ENCODE results near the gene NANOGP8.
"Not testable (repeated sequence)": the region's sequence is repeated elsewhere in the genome, so short reads cannot be mapped to it uniquely, and the experiment has no call there.

NANOGP8 gene

DNA sequence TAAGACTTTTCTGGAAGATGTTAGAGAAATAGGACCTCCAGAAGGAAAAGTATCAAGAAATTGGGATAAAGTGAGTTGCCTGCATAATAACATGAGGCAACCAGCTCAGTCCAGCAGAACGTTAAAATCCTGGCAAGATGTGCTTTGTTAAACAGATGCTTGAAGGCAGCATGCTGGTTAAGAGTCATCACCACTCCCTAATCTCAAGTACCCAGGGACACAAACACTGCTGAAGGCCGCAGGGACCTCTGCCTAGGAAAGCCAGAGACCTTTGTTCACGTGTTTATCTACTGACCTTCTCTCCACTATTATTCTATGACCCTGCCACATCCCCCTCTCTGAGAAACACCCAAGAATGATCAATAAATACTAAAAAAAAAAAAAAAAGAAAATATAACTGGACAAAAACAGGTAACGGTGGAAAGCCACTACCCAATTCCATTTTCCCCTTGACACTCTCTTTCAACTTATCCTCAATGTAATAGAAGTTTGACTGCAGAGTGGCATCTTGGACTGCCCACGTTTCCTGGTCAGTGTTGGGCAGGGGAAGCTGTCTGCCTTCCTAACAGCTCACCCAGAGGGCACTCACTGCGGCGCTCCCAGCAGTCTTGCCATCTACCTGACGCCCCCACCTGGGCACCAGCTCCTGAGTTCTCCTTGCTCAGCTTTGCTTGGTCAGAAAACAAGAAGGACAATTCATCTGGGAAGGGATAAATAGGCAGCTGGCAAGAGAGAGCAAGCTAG is at the start of gene NANOGP8:
TSS of gene NANOGP8 (minus strand) at position 120 of the 744 bp plus-strand sequence. CDS start 185 bp downstream, outside the sequence.
- not testable (repeated sequence) for DNase-seq

DNA sequence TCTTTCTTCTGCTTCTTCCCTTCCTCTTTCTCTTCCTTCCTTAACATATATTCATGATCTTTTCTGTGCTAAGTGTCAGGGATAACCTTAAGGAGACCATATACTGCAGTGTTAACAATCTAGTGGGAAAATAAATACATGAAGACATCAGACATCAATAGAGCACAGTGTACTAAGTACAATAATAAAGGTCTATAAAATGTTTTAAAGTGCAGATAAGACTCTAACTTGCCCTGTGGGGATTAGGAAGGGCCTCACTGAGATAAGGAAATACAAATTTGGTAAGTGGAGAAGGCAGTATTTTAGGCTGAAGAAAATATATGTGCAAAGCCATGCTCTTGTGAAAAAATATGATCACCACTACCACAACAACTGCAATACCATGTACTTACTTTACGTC is 49.2 kb upstream of the NANOGP8 start:
- DNase-seq = no peak

GRCh38 chr15:35130245-35130644 is 45.1 kb upstream of the NANOGP8 start:
- no peak for DNase-seq

DNA sequence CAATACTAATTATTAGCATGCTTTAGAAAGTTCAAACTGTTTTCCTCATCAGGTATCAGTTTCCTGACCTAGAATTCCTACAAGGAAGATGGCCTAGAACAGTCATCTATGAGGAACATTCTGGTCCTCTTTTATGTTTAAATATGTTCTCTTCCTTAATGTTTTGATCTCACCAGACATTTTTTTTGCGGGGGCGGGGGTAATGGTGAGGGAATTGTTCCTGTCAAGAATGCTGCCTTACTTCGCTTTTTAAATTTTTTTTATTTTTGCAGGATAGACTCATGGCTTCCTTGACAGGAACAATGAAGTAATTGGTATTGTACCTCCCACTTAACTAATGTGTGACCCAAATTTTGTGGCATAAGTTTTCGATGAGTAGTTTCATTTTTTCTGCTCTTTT is 44.3 kb upstream of the NANOGP8 start:
- DNase-seq = no peak

DNA sequence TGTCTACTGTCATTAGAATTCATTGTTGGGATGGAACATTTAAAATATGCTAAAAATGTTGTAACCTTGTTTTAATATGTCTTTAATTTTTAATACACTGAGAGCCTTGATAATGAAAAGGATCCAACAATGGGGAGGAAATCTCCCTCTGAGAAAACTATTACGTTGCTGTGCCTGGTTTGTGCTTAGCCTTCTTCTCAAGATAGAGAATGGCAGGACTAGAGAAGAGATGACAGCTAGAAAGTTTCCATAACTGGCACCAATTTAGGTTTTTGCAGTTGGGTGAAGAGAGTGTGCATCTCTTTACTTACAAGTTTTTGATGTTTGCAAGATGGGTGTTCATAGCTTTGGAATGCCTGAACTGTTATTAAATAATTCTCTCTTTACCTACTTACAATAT is 42.6 kb upstream of the NANOGP8 start:
- DNase-seq = no peak

GRCh38 chr15:35126236-35126635 is 41.1 kb upstream of the NANOGP8 start:
- no peak for DNase-seq

- DNase-seq = no peak
Observed at GRCh38 chr15:35123743-35124142, 38.6 kb upstream of the NANOGP8 start.

- DNase-seq = no peak
Observed at GRCh38 chr15:35121611-35122359, 36.7 kb upstream of the NANOGP8 start.

DNA sequence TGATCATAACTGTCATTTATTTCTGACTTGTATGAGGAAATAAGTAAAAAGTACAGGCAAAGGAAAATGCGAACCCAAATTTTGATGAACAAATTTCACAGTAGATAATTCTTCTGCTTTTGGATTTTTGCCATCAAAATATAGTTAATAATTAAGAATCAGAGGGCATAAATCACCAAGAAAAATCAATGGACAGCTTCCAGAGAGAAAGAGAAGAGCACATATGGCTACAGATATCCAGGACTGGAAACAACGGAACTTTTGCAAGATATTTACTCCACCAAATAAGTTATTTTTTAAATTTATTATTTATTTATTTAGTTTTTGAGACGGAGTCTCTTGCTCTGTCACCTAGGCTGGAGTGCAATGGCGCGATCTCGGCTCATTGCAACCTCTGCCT is 35.1 kb upstream of the NANOGP8 start:
- DNase-seq = no peak

DNA sequence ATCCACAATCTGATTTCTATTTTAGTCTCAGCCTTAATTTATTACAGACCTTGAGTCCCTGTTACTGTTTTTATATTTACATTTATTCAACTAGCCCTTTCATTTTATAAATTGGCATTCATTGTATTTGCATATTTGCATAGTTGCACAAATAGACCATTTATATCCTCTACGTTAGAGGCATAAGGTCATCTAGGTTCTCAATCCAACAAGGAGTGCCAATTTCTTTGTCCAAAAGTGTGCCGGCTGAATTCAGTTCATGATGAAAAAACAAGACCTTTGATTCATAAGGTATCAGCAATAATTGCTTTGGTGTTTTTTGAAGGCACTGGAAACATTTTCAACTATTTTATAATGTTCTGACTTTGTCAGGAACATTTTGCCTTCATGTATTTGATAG is 33.9 kb upstream of the NANOGP8 start:
- DNase-seq = no peak

GRCh38 chr15:35117543-35118265 is 32.6 kb upstream of the NANOGP8 start:
- no peak for DNase-seq

- DNase-seq = no peak
Observed at GRCh38 chr15:35115155-35115725, 30.1 kb upstream of the NANOGP8 start.

DNA sequence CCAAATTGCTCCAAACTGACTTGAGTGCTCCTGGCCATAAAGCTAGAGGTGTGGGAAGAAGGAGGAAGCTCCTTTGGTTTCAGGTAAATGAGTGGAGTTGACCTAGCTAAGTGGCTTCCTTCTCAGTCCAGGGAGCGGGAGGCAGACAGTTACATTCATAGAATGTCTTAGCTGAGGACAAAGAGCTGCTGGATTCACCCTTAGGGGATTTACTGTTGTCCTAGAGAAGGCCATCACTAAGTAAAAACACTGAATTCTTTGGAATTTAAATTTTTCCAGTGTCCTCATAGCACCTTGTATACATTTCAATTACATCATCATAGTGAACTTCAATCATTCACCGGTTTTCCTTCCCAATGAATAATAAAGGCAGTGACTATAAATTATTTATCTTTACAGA is 27.3 kb upstream of the NANOGP8 start:
- no peak for DNase-seq

DNA sequence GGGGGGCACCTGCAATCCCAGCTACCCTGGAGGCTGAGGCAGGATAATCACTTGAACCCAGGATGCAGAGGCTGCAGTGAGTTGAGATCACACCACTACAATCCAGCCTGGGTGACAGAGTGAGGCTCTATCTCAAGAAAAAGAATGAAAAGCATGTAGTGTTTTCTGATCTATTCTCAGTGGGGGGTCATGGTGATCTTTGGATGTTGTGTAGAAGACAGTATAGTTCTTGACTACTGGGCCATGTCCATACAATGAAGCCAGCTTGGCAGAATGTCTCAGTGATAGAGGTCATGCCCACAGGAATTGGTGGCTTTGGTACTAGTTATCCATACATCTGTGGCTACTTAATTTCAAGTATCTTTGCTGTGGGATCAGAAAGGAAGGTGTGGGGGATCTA is 26.8 kb upstream of the NANOGP8 start:
- no peak for DNase-seq

DNA sequence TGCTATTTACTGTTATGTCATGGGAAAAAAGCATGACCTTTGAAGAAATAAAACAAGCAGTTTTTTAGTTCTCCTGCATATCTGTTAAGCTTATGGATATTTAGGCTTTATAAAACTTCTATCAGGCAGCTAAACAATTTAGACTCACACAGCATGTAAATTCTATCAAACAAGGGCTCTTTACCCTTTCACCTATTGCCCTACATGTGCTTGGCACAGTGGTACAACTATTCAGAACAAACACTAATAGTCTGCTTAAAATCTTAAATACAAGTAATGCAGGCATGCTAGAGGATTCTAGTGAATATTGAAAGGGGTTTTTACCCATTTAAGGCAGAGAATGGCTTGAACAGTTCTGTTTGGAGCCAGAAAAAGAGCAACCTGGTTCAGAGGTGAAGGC is 23.4 kb upstream of the NANOGP8 start:
- no peak for DNase-seq

- no peak for DNase-seq
Observed at GRCh38 chr15:35107561-35107960, 22.5 kb upstream of the NANOGP8 start.

GRCh38 chr15:35107122-35107521 is 22.0 kb upstream of the NANOGP8 start:
- DNase-seq = no peak

DNA sequence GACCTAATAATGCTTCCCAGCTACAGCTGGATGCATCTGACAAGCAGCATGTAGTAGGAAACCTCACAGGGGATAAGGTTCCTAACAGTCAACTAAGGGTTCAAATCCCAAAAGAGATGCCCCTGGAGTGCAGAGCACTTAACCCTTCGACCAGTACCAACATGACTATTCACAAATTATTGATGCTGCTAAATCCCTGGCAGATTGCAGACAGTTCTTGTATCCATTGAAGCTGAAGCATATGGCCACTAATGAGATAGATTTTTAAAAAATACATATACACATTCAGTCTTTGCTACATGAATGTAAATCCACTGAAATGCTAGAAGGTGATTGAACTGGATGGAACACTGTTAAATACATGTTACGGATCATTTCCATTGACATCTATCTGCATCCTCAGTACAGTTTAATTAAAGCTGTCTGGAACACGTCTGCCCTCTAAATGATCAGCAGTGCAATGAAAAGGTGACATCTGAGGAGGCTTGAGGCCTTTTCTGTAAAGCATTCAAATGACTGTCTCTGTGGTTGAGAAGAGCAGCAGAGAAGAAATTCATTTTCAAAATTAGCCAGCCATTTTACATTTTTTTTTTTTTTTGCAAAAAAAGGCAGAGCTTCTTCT is 19.5 kb upstream of the NANOGP8 start:
- no peak for DNase-seq

DNA sequence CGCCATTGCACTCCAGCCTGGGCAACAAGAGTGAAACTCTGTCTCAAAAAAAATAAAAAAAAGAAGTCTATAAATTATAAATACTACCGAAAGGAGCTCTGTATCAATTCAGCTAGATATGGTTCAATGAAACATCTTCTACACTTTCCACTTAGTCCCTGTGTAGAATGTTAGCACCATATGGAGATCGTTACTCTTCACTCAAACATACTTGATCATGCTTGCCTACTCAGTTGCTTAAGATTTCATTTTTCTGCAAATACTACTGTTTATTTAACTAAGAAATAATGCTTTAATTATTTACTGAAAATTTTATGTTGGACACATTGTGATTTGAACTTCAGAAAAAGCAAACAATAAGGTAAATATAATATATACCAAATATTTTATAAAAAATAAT is 17.1 kb upstream of the NANOGP8 start:
- no peak for DNase-seq

GRCh38 chr15:35101335-35101734 is 16.2 kb upstream of the NANOGP8 start:
- no peak for DNase-seq

DNA sequence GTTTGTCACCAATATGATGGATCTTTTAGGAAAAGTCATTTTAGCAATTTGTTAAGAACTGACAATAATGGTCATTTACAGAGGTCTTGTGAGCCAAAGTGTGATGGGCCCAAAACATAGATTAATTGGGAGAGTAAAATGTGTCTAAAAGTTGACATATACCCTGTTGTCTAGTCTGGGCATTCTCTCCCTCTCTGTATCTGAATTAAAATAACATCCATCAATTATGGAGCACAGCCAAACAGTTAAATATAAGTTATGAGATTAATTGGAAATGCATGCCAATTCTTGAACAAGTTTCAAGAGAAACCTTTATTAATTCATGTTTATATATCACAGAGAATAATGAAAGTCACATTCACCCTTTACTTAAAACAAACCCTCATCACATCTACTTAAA is 13.6 kb upstream of the NANOGP8 start:
- DNase-seq = no peak

GRCh38 chr15:35095941-35096340 is 10.8 kb upstream of the NANOGP8 start:
- no peak for DNase-seq

DNA sequence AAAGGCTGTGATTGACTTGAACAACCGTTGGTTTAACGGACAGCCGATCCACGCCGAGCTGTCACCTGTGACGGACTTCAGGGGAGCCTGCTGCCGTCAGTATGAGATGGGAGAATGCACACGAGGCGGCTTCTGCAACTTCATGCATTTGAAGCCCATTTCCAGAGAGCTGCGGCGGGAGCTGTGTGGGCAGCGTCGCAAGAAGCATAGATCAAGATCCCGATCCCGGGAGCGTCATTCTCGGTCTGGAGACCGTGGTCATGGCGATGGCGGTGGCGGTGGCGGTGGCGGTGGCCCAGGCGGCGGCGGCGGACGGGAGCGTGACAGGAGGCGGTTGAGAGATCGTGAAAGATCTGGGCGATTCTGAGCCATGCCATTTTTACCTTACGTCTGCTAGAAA is 7.8 kb upstream of the NANOGP8 start:
- no peak for DNase-seq

Measured in activated CD4-positive, alpha-beta T cell treated with anti-CD3 and anti-CD28 coated beads for 48 hours (primary cell).